Lower lobe of right lung (tissue), 2 donors: ENCODE results near the gene RWDD1. TPM values are rescaled to one million over a fixed set of nuclear protein-coding genes. Genes with fewer than 3 reads are reported as not detected.

Experiments used
- ATAC-seq, 2 donors: fragments of 200-7000 bp; cut with Tn5 transposase; one replicate each; pipeline ENCODE4 v1.9.1; 2020 to 2022; ENCODE audit warnings: mild to moderate bottlenecking in 2 of 2, moderate library complexity in 2 of 2
- DNase-seq: peaks from one replicate; pipeline ENCODE4 v3.0.0-alpha.2; 2020
- H3K27ac ChIP-seq: fragments of 200-600 bp; one replicate; pipeline ENCODE4 v1.8.0; 2022
- H3K27me3 ChIP-seq: fragments of 200-600 bp; one replicate; pipeline ENCODE4 v1.8.0; 2022; ENCODE audit warnings: low read depth
- H3K36me3 ChIP-seq: fragments of 200-600 bp; one replicate; pipeline ENCODE4 v1.8.0; 2022; ENCODE audit warnings: mild to moderate bottlenecking
- H3K4me1 ChIP-seq: fragments of 200-600 bp; one replicate; pipeline ENCODE4 v1.8.0; 2022
- H3K4me3 ChIP-seq: fragments of 200-600 bp; one replicate; pipeline ENCODE4 v1.8.0; 2022; ENCODE audit warnings: mild to moderate bottlenecking
- H3K9me3 ChIP-seq: fragments of 200-600 bp; one replicate; pipeline ENCODE4 v1.8.0; 2022
- intact Hi-C: fragments of 100-400 bp; cut with DNase I; formaldehyde crosslinking; loops from one replicate; pipeline ENCODE4 v1.11.0; 2022
- total RNA-seq: library from RNA; stranded (reverse); fragmentation: NEBNext Ultra II Directional; extraction: Animal tissue kit (Norgen Biotek cat#: 25700); gene quantifications from one replicate; pipeline ENCODE4 v1.2.1, GENCODE V29; 2021
- TF ChIP-seq, protein P1 (sequence below): fragments of 200-600 bp; IDR thresholded peaks from one replicate; pipeline ENCODE4 v1.8.0; 2022; ENCODE audit warnings: antibody characterized with exemption, mild to moderate bottlenecking
- donor health status: DM: no; HTN: yes; CAD: no; lungs with severe emphysema.

Gene RWDD1
- total RNA-seq, 1 donor from 2014 or later = 35.9 TPM

DNA sequence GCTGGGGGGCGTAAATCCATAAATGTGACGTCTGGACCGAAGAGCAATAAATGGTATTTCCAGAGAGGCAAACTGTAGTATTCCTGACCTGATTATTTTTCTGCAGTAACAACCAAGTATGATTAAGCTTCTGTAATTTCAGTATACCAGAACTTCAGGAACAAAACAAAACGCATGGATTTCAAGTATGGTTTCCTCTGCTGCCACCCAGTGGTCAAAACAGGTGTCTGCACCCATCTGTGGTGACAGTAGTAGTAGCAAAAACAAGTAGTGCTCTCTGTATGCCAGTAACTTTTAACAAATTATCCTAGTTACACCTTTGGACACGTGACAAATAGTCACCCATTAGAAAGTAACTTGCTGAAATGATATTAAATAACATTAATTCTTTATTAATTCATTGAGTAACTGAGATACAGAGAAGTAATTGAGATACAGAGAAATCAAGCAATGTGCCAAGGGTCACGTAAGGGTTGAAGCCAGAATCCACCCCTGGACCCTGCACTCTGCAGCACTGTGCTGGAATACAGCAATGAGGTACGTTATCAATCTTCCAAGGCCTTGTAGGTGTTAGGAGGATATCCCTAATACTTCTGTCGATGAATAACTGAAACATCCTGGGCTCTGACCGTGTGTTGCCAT lies 9.8 kb upstream of the RWDD1 start:
- Histone ChIP-seq H3K27ac (no peak overlapping the region), H3K36me3 (no peaks in the 10 kb centered on the region), H3K27me3 (no peaks in the 10 kb centered on the region), H3K4me3 (no peak overlapping the region), H3K4me1 (peaks cover 4% of the 10 kb centered on the region), H3K9me3 (no peaks in the 10 kb centered on the region)
- ATAC-seq (peak; percentile 83 to 88), DNase-seq (peak; percentile 70)
- intact Hi-C loops = no loop called here
- TF ChIP-seq, protein P1, sequence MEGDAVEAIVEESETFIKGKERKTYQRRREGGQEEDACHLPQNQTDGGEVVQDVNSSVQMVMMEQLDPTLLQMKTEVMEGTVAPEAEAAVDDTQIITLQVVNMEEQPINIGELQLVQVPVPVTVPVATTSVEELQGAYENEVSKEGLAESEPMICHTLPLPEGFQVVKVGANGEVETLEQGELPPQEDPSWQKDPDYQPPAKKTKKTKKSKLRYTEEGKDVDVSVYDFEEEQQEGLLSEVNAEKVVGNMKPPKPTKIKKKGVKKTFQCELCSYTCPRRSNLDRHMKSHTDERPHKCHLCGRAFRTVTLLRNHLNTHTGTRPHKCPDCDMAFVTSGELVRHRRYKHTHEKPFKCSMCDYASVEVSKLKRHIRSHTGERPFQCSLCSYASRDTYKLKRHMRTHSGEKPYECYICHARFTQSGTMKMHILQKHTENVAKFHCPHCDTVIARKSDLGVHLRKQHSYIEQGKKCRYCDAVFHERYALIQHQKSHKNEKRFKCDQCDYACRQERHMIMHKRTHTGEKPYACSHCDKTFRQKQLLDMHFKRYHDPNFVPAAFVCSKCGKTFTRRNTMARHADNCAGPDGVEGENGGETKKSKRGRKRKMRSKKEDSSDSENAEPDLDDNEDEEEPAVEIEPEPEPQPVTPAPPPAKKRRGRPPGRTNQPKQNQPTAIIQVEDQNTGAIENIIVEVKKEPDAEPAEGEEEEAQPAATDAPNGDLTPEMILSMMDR = peak; percentile 94

DNA sequence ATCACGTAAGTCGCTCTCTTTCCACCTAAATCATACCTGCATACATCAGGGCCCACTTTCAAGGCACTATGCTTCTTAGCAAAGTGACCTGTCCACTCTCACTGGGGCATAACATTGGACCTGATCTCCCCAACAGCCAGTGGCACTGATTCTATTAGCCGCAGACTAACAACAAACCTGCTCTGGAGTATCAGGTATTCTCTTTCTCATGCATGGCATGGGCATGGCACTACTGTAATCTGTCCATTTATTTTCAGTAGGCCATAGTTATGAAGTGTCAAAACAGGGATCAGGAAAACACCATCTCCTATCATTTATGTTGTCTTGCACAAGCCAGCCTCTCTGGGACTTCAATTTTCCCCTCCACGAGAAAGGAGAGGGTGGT lies 9.3 kb upstream of the RWDD1 start:
- Histone ChIP-seq H3K4me3 (no peak overlapping the region), H3K27ac (no peak overlapping the region), H3K36me3 (no peaks in the 10 kb centered on the region), H3K27me3 (no peaks in the 10 kb centered on the region), H3K4me1 (peaks cover 4% of the 10 kb centered on the region), H3K9me3 (no peaks in the 10 kb centered on the region)
- DNase-seq (no peak), ATAC-seq (no peak)
- intact Hi-C loops = no loop called here
- TF ChIP-seq, protein P1 = no peak

DNA sequence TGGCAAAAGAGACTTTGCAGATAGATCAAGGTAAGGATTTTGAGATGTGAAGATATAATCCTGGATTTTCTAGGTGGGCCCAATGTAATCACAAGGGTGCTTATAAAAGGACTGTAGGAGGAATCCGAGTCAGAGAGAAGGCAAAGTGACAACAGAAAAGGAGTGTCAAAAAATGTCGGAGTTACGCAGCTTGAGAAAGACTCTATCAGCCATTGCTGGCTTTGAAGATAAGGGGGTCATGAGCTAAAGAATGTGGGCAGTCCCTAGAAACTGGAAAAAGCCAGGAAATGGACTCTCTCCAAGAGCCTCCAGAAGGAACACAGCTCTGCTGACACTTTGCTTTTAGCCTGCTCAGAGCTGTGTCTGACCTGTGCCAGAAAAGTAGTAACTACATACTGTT lies 8.7 kb upstream of the RWDD1 start:
- Histone ChIP-seq H3K9me3 (no peaks in the 10 kb centered on the region), H3K27ac (peak overlapping the region; percentile 4), H3K4me3 (no peak overlapping the region), H3K27me3 (no peaks in the 10 kb centered on the region), H3K36me3 (no peaks in the 10 kb centered on the region), H3K4me1 (peaks cover 4% of the 10 kb centered on the region)
- intact Hi-C loops = no loop called here
- DNase-seq = no peak
- ATAC-seq = peak in 1 of 2 donors; percentile 40
- TF ChIP-seq, protein P1 = no peak

DNA sequence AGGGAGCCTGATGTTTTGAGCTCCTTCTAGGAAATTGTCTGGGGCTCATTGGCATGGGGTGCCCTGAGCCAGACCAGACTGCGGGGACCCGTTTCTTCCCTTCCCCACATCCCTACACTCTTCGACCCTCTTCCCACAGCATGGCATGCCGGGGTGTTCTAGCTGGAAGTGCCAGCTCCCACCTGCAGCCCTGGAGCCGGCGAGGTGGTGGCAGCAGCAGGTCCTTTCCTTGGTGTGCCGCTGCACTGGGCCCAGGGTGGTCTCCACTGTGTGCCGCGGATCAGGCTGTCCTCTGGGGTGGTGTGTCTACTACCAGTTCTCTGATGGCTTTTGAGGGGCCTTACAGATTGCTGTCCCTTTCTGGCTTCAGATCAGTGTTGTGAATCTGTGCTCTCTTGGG lies 7.5 kb upstream of the RWDD1 start:
- Histone ChIP-seq H3K27me3 (no peaks in the 10 kb centered on the region), H3K27ac (no peak overlapping the region), H3K4me3 (no peak overlapping the region), H3K4me1 (peaks cover 4% of the 10 kb centered on the region), H3K9me3 (no peaks in the 10 kb centered on the region), H3K36me3 (no peaks in the 10 kb centered on the region)
- intact Hi-C loops = no loop called here
- DNase-seq (no peak), ATAC-seq (no peak)
- TF ChIP-seq, protein P1 = no peak

DNA sequence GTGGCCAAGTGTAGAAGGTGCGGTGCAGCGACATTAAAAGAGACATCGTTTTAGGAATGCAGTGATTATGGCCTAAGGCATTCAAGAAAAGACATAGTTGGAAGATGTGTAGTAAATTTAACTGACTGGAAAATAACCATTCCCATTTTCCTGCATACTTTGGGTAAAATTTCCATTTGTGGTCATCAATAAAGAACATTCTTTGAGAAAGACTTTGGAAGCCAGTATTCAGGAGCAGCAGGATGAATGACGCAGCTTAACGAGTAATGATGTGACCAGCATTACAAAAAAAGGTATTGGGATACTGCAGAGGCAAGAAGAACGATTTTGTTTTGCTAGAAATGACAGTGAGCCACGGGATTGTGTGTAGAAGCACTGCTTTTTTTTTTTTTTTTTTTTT lies 7.0 kb upstream of the RWDD1 start:
- TF ChIP-seq, protein P1 = no peak
- H3K4me3 ChIP-seq = no peak overlapping the region
- DNase-seq (no peak), ATAC-seq (no peak)
- no peaks in the 10 kb centered on the region for H3K36me3 ChIP-seq
- H3K27me3 ChIP-seq = no peaks in the 10 kb centered on the region
- H3K9me3 ChIP-seq = no peaks in the 10 kb centered on the region
- intact Hi-C loops = no loop called here
- H3K27ac ChIP-seq = no peak overlapping the region
- H3K4me1 ChIP-seq = peaks cover 4% of the 10 kb centered on the region
